Peyer's patch (tissue), 4 donors: ENCODE measurements around the gene TRIL.

Experiments
- CTCF ChIP-seq, 6 experiments: fragments of 450-650 bp in 4 of 6; fragments of 200-600 bp in 2 of 6; sonication (generic) in 1 of 6; IDR thresholded peaks; one replicate each; pipeline ENCODE4 v1.5.1; 2017 to 2019; ENCODE audit warnings: antibody characterized with exemption in 6 of 6, mild to moderate bottlenecking in 3 of 6, moderate library complexity in 1 of 6
- POLR2A ChIP-seq, 2 donors: fragments of 450-650 bp; IDR thresholded peaks; one replicate each; pipeline ENCODE4 v1.5.1; 2017; ENCODE audit warnings: antibody characterized with exemption in 2 of 2, mild to moderate bottlenecking in 2 of 2, moderate library complexity in 2 of 2

DNA sequence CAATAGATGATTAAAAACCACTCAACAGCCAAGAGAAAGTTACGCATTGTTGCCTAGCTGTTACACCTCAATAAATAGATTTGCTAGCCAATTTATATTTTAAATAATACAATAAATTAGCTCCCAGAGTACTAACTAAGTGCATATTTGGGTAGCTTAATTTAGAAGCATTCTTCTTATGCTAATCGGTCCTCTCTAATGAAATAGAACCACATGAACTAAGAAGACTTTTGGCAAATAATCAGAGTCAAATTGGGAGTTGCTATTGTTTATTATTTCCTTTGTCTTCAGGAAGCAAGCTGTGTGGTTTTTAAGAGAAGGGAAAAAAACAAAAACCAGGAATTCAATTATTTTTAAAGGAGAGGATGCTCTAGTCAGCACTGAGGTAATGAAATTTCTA, 49.0 kb upstream of the TRIL start:
- TF ChIP-seq CTCF (IDR thresholded peaks at IDR 0.05): no peak
- TF ChIP-seq POLR2A (IDR thresholded peaks at IDR 0.05): no peak
